Ovary (tissue), 3 donors: ENCODE data around the gene AIFM1.

Experiments used
- CTCF ChIP-seq, 3 donors: fragments of 450-650 bp in 2 of 3; fragments of 200-600 bp in 1 of 3; IDR thresholded peaks; one replicate each; pipeline versions ENCODE4 v1.5.1 to v1.8.0; 2016 to 2022; ENCODE audit warnings: antibody characterized with exemption in 3 of 3, mild to moderate bottlenecking in 1 of 3
- EP300 ChIP-seq: sonication (generic); formaldehyde crosslinking; IDR thresholded peaks from one replicate; pipeline ENCODE4 v1.6.1; 2017; ENCODE audit warnings: antibody characterized with exemption
- POLR2A ChIP-seq: fragments of 450-650 bp; IDR thresholded peaks from one replicate; pipeline ENCODE4 v1.6.1; 2017; ENCODE audit warnings: antibody characterized with exemption, mild to moderate bottlenecking, moderate library complexity
- donor health status: DM: no; HTN: no; CAD: no.

GRCh38 chrX:130173190-130173895 lies 7.7 kb upstream of the AIFM1 start:
- TF ChIP-seq POLR2A: no peak
- TF ChIP-seq CTCF (IDR thresholded peaks at IDR 0.05): no peak
- no peak for TF ChIP-seq EP300
